ENCODE data around the gene HACD4.

DNA sequence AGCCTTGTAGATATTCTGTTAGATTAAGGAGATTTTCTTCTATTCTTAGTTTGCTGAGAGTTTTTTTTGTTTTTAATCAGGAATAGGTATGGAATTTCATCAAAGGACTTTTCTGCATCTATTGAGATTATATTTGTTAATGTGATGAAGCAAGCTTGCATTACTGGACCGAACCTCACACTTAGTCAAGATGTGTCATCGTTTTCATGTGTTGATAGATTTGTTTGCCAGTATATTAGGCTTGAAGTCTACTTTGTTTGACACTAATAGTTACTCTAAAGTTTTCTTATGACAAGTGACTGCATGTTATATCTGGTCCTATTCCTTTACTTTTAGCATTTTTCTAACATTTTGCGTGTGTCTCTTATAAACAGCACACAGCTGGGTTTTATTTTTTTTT lies 12.4 kb upstream of the HACD4 start:
- TF ChIP-seq, protein P1, sequence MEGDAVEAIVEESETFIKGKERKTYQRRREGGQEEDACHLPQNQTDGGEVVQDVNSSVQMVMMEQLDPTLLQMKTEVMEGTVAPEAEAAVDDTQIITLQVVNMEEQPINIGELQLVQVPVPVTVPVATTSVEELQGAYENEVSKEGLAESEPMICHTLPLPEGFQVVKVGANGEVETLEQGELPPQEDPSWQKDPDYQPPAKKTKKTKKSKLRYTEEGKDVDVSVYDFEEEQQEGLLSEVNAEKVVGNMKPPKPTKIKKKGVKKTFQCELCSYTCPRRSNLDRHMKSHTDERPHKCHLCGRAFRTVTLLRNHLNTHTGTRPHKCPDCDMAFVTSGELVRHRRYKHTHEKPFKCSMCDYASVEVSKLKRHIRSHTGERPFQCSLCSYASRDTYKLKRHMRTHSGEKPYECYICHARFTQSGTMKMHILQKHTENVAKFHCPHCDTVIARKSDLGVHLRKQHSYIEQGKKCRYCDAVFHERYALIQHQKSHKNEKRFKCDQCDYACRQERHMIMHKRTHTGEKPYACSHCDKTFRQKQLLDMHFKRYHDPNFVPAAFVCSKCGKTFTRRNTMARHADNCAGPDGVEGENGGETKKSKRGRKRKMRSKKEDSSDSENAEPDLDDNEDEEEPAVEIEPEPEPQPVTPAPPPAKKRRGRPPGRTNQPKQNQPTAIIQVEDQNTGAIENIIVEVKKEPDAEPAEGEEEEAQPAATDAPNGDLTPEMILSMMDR (IDR thresholded peaks at IDR 0.05): no peak
- TF ChIP-seq POLR2A (IDR thresholded peaks at IDR 0.05): no peak
